ENCODE data around the gene XRCC5.

DNA sequence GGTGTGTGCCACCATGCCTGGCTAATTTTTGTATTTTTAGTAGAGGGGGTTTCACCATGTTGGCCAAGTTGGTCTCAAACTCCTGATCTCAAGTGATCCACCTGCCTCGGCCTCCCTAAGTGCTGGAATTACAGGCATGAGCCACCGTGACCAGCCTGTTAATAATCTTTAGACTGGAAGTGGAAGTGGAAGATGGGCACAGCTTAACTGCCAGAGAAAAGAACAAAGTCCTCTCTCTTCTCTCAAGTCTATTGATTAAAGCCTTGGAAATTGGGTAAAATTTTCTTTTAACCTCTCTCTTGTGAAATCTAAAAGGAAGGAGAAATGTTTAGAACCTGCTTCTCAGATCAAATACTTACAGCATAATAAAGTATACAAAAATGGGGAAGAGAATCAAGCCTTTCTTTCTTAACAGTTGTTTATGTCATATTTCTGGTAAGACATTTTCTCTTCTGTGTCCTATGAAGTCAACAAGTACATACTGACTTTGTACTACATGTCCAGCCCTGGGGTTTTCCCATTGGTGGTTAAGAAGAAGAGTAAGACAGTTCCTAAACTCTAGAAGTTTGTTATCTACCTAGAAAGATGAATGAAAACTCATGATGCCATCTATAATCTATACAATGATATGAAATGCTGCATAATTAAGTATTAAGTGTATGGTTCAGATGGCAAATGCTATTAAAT lies 22.8 kb upstream of the XRCC5 start:
- TF ChIP-seq POLR2AphosphoS5 (IDR thresholded peaks at IDR 0.05; ENCODE audit: low read depth, low read length) = no peak
- TF ChIP-seq, protein P1, sequence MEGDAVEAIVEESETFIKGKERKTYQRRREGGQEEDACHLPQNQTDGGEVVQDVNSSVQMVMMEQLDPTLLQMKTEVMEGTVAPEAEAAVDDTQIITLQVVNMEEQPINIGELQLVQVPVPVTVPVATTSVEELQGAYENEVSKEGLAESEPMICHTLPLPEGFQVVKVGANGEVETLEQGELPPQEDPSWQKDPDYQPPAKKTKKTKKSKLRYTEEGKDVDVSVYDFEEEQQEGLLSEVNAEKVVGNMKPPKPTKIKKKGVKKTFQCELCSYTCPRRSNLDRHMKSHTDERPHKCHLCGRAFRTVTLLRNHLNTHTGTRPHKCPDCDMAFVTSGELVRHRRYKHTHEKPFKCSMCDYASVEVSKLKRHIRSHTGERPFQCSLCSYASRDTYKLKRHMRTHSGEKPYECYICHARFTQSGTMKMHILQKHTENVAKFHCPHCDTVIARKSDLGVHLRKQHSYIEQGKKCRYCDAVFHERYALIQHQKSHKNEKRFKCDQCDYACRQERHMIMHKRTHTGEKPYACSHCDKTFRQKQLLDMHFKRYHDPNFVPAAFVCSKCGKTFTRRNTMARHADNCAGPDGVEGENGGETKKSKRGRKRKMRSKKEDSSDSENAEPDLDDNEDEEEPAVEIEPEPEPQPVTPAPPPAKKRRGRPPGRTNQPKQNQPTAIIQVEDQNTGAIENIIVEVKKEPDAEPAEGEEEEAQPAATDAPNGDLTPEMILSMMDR (IDR thresholded peaks at IDR 0.05) = no peak
